Stimulated activated CD8-positive, alpha-beta memory T cell treated with anti-CD3 and anti-CD28 coated beads, Interleukin-2, amount 100 ng/mL, for 1 hour (primary cell): ENCODE measurements around the gene PAX8.

Experiments
- DNase-seq, 2 donors: peaks; one replicate each; pipeline ENCODE4 v3.0.0-alpha.2; 2020; ENCODE audit warnings: low read depth in 2 of 2

PAX8 gene

GRCh38 chr2:113220970-113221708 is 57.6 kb downstream of the PAX8 start:
- no peak for DNase-seq

- no peak for DNase-seq
Observed at GRCh38 chr2:113219889-113220641, 58.7 kb downstream of the PAX8 start.

GRCh38 chr2:113219525-113219888 is 59.2 kb downstream of the PAX8 start:
- DNase-seq: no peak

GRCh38 chr2:113219092-113219441 is 59.7 kb downstream of the PAX8 start:
- DNase-seq: no peak

GRCh38 chr2:113218283-113219091 is 60.2 kb downstream of the PAX8 start:
- DNase-seq: no peak

GRCh38 chr2:113217455-113218282 is 61.1 kb downstream of the PAX8 start:
- no peak for DNase-seq

GRCh38 chr2:113216891-113217454 is 61.7 kb downstream of the PAX8 start:
- DNase-seq: no peak

GRCh38 chr2:113216321-113216720 is 62.4 kb downstream of the PAX8 start:
- no peak for DNase-seq

GRCh38 chr2:113215056-113215455 is 63.7 kb downstream of the PAX8 start:
- no peak for DNase-seq

- no peak for DNase-seq
Observed at GRCh38 chr2:113214141-113214540, 64.6 kb downstream of the PAX8 start.

GRCh38 chr2:113213061-113213930 is 65.4 kb downstream of the PAX8 start:
- no peak for DNase-seq

- no peak for DNase-seq
Observed at GRCh38 chr2:113212245-113213060, 66.3 kb downstream of the PAX8 start.

GRCh38 chr2:113211226-113212105 is 67.3 kb downstream of the PAX8 start:
- no peak for DNase-seq

- DNase-seq: no peak
Observed at GRCh38 chr2:113209646-113210171, 69.0 kb downstream of the PAX8 start.

GRCh38 chr2:113209011-113209645 is 69.6 kb downstream of the PAX8 start:
- no peak for DNase-seq

- DNase-seq: no peak
Observed at GRCh38 chr2:113208396-113208795, 70.3 kb downstream of the PAX8 start.

GRCh38 chr2:113207021-113207420 is 71.7 kb downstream of the PAX8 start:
- DNase-seq: no peak

- DNase-seq: no peak
Observed at GRCh38 chr2:113206251-113206650, 72.5 kb downstream of the PAX8 start.
